Natural killer cell (primary cell): ENCODE measurements around the gene FBLN1. TPM values are rescaled to one million over a fixed set of nuclear protein-coding genes. Genes with fewer than 3 reads are reported as not detected.

Experiments used
- ATAC-seq, 3 donors: fragments of 150-1000 bp in 2 of 3; fragments of 200-7000 bp in 1 of 3; cut with Tn5 transposase; 1 replicate in 1 of 3; 2 replicates in 2 of 3; pipeline ENCODE4 v1.10.0; 2021; ENCODE audit warnings: mild to moderate bottlenecking in 2 of 3, moderate library complexity in 2 of 3
- DNase-seq, 2 donors: peaks; one replicate each; pipeline versions ENCODE4 v3.0.0 to v3.0.0-alpha.2; 2013 to 2021; ENCODE audit warnings: mixed read lengths in 1 of 2
- H3K27ac ChIP-seq: one replicate; pipeline ENCODE4 v1.5.1; 2013; ENCODE audit warnings: mild to moderate bottlenecking, low read length
- H3K27me3 ChIP-seq: one replicate; pipeline ENCODE4 v1.6.1; 2013; ENCODE audit warnings: low read length; ENCODE audit not compliant: control insufficient read depth, insufficient read depth
- H3K36me3 ChIP-seq: one replicate; pipeline ENCODE4 v1.6.1; 2013; ENCODE audit warnings: low read length; ENCODE audit not compliant: control insufficient read depth, insufficient read depth
- H3K4me1 ChIP-seq: one replicate; pipeline ENCODE4 v1.6.1; 2013; ENCODE audit warnings: low read length; ENCODE audit not compliant: control insufficient read depth, insufficient read depth
- H3K4me3 ChIP-seq: one replicate; pipeline ENCODE4 v1.5.1; 2013; ENCODE audit warnings: low read length
- H3K9me3 ChIP-seq: one replicate; pipeline ENCODE4 v1.6.1; 2013; ENCODE audit warnings: low read length; ENCODE audit not compliant: control insufficient read depth, insufficient read depth
- H3K27ac Mint-ChIP-seq, 2 donors: one replicate each; pipeline ENCODE4 v1.8.0; 2022; ENCODE audit warnings: mild to moderate bottlenecking in 2 of 2, mixed read lengths in 2 of 2, moderate library complexity in 1 of 2
- H3K27me3 Mint-ChIP-seq, 2 donors: one replicate each; pipeline ENCODE4 v1.8.0; 2022; ENCODE audit warnings: low read depth in 2 of 2, mixed read lengths in 2 of 2
- H3K36me3 Mint-ChIP-seq: one replicate; pipeline ENCODE4 v1.8.0; 2022; ENCODE audit warnings: mixed read lengths
- H3K4me1 Mint-ChIP-seq, 2 donors: one replicate each; pipeline ENCODE4 v1.8.0; 2022; ENCODE audit warnings: mixed read lengths in 2 of 2
- H3K4me3 Mint-ChIP-seq: one replicate; pipeline ENCODE4 v1.8.0; 2022; ENCODE audit warnings: mild to moderate bottlenecking, moderate library complexity, mixed read lengths
- H3K9me3 Mint-ChIP-seq, 2 donors: one replicate each; pipeline ENCODE4 v1.8.0; 2022; ENCODE audit warnings: mixed read lengths in 2 of 2
- WGBS: methylation state at CpG from one replicate; pipeline ENCODE4 v1.1.7; 2013; ENCODE audit warnings: missing lambda C conversion rate; ENCODE audit not compliant: insufficient coverage; 5-methylcytosine and 5-hydroxymethylcytosine counted together
- intact Hi-C: fragments of 100-400 bp; cut with micrococcal nuclease; formaldehyde crosslinking; loops from one replicate; pipeline ENCODE4 v1.14.2; 2022
- total RNA-seq, 4 donors: library from RNA; stranded (reverse); fragments of 120-200 nt in 1 of 4; gene quantifications; one replicate each; pipeline versions ENCODE4 v1.2.3 to v1.2.4, GENCODE V29; 2013 to 2022
- TF ChIP-seq, protein P1 (sequence below): fragments of 200-600 bp; IDR thresholded peaks from one replicate; pipeline ENCODE4 v1.8.0; 2022; ENCODE audit warnings: antibody characterized with exemption

Gene FBLN1
- total RNA-seq, 3 donors from 2014 or later (not counting 1 experiment from before 2014, with no cell fraction given): 0.58 TPM; not detected in 2

DNA sequence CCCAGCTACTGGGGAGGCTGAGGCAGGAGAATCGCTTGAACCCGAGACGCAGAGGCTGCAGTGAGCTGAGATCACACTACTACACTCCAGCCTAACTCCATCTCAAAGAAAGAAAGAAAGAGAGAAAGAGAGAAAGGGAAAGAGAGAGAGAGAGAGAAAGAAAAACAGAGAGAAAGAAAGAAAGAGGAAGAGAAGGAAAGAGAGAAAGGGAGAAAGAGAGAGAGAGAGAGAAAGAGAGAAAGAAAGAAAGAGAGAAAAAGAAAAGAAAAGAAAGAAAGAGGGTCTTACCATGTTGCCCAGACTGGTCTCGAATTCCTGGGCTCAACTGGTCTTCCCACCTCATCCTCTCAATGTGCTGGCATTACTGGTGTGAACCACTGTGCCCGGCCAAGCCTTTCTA, 22.3 kb downstream of the FBLN1 start:
- Mint-ChIP-seq H3K4me1 (no peaks in the 10 kb centered on the region), H3K9me3 (no peaks in the 10 kb centered on the region), H3K27me3 (no peaks in the 10 kb centered on the region), H3K4me3 (no peak overlapping the region), H3K36me3 (no peaks in the 10 kb centered on the region), H3K27ac (no peak overlapping the region)
- Histone ChIP-seq H3K27me3 (no peaks in the 10 kb centered on the region), H3K27ac (no peak overlapping the region), H3K4me3 (no peak overlapping the region), H3K36me3 (no peaks in the 10 kb centered on the region), H3K9me3 (no peaks in the 10 kb centered on the region), H3K4me1 (no peaks in the 10 kb centered on the region)
- DNase-seq (no peak), ATAC-seq (no peak)
- TF ChIP-seq, protein P1, sequence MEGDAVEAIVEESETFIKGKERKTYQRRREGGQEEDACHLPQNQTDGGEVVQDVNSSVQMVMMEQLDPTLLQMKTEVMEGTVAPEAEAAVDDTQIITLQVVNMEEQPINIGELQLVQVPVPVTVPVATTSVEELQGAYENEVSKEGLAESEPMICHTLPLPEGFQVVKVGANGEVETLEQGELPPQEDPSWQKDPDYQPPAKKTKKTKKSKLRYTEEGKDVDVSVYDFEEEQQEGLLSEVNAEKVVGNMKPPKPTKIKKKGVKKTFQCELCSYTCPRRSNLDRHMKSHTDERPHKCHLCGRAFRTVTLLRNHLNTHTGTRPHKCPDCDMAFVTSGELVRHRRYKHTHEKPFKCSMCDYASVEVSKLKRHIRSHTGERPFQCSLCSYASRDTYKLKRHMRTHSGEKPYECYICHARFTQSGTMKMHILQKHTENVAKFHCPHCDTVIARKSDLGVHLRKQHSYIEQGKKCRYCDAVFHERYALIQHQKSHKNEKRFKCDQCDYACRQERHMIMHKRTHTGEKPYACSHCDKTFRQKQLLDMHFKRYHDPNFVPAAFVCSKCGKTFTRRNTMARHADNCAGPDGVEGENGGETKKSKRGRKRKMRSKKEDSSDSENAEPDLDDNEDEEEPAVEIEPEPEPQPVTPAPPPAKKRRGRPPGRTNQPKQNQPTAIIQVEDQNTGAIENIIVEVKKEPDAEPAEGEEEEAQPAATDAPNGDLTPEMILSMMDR: no peak
- 78% methylated on average over 2 of the region's 5 CpGs for WGBS
- intact Hi-C loops: loop anchor here (5.0 kb wide), 1 partner anchor 48 kb away; no protein-coding TSS in a partner anchor

DNA sequence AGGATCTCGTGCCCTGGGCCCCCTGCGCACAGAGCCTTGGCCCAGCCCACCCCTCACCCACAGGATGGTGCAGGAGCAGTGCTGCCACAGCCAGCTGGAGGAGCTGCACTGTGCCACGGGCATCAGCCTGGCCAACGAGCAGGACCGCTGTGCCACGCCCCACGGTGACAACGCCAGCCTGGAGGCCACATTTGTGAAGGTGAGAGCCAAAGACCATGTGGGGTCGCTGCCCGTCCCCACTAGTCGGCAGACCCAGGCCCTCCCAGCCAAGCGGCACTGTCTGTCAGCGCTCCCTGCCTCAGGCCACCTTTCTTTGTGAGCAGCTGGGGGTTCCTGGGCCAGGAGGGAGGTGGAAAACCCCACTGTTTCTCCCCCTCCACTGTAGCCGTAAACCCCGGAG, 22.8 kb downstream of the FBLN1 start:
- Mint-ChIP-seq H3K36me3 (no peaks in the 10 kb centered on the region), H3K4me1 (no peaks in the 10 kb centered on the region), H3K4me3 (no peak overlapping the region), H3K27ac (no peak overlapping the region), H3K27me3 (no peaks in the 10 kb centered on the region), H3K9me3 (no peaks in the 10 kb centered on the region)
- no peak for DNase-seq
- H3K36me3 ChIP-seq: no peaks in the 10 kb centered on the region
- H3K4me1 ChIP-seq: no peaks in the 10 kb centered on the region
- no peak overlapping the region for H3K27ac ChIP-seq
- no peaks in the 10 kb centered on the region for H3K9me3 ChIP-seq
- 85% methylated on average over 15 of the region's 15 CpGs for WGBS
- no peak for ATAC-seq
- TF ChIP-seq, protein P1: no peak
- H3K27me3 ChIP-seq: no peaks in the 10 kb centered on the region
- intact Hi-C loops: loop anchor here (5.0 kb wide), 1 partner anchor 48 kb away; no protein-coding TSS in a partner anchor
- no peak overlapping the region for H3K4me3 ChIP-seq

DNA sequence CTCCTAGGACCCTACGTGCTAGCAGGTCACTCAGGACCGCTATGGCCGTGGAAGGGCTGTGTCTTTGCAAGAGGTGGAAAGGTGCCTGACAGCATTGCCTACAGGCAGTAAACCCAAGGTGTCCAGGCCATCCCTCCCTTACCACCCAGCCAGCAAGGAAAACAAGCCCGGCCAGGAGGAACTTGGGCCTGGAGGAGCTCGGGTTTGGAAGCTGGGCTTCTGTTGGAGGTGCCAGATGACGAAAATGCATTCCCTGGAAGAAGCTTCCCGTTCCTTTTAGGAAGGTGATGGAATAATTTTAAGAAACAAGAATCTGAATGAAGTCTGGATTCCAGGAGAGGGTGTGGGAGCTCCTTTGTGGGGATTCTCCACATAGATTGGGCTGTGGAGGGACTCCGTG, 23.6 kb downstream of the FBLN1 start:
- no peaks in the 10 kb centered on the region for H3K9me3 ChIP-seq
- H3K4me1 Mint-ChIP-seq: no peaks in the 10 kb centered on the region
- DNase-seq (no peak), ATAC-seq (no peak)
- no peaks in the 10 kb centered on the region for H3K27me3 ChIP-seq
- TF ChIP-seq, protein P1: no peak
- WGBS: 83% methylated on average over 8 of the region's 8 CpGs
- H3K9me3 Mint-ChIP-seq: no peaks in the 10 kb centered on the region
- no peaks in the 10 kb centered on the region for H3K36me3 Mint-ChIP-seq
- intact Hi-C loops: loop anchor here (5.0 kb wide), 1 partner anchor 49 kb away; no protein-coding TSS in a partner anchor
- H3K4me1 ChIP-seq: no peaks in the 10 kb centered on the region
- H3K27ac ChIP-seq: no peak overlapping the region
- no peak overlapping the region for H3K4me3 Mint-ChIP-seq
- no peak overlapping the region for H3K4me3 ChIP-seq
- no peak overlapping the region for H3K27ac Mint-ChIP-seq
- no peaks in the 10 kb centered on the region for H3K36me3 ChIP-seq
- H3K27me3 Mint-ChIP-seq: no peaks in the 10 kb centered on the region

DNA sequence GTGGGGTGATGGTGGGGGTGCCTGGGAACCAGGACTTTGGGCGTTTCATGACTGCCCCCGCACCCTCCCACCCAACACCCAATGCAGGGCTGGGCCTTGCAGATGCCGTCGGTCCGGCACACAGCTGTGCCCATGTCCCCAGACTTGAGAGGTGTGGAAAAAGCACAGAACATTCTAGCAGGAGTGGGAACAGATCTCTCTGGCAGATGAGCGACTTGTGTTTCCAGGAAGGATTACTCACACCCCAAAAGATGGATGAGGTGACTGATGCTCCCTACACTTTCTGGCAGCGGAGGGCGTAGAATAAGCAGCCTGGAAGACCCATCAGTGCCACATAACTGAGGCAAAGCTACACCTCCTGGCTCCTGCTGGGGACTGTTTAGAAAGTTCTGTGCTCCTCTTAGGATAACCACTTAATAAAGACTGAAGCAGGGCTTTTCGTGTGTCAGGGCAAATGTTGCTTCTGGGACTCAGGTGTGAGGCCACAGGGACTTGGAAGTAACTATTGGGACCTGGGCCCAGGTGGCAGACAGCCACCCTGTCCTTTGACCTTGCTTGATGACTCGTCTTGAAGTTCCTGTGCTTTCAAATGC, 24.2 kb downstream of the FBLN1 start:
- Mint-ChIP-seq H3K27ac (no peak overlapping the region), H3K4me3 (no peak overlapping the region), H3K9me3 (no peaks in the 10 kb centered on the region), H3K27me3 (no peaks in the 10 kb centered on the region), H3K36me3 (no peaks in the 10 kb centered on the region), H3K4me1 (no peaks in the 10 kb centered on the region)
- Histone ChIP-seq H3K36me3 (no peaks in the 10 kb centered on the region), H3K27me3 (no peaks in the 10 kb centered on the region), H3K27ac (no peak overlapping the region), H3K4me1 (no peaks in the 10 kb centered on the region), H3K9me3 (no peaks in the 10 kb centered on the region), H3K4me3 (no peak overlapping the region)
- 86% methylated on average over 8 of the region's 10 CpGs for WGBS
- intact Hi-C loops: loop anchor here (5.0 kb wide), 1 partner anchor 50 kb away; no protein-coding TSS in a partner anchor
- no peak for DNase-seq
- ATAC-seq: no peak
- TF ChIP-seq, protein P1: no peak
